SK-N-SH treated with all-trans-retinoic acid at 6 μM for 48 hours (cell line): ENCODE measurements around the gene OASL.
"Not testable (repeated sequence)": the region's sequence is repeated elsewhere in the genome, so short reads cannot be mapped to it uniquely, and the experiment has no call there.

Source experiments
- ATAC-seq: fragments of 200-7000 bp; cut with Tn5 transposase; 3 replicates; pipeline ENCODE4 v1.9.1; 2020; ENCODE audit warnings: mild to moderate bottlenecking, moderate library complexity
- BACH2 ChIP-seq: fragments of 250-450 bp; sonication (Bioruptor Pico); IDR thresholded peaks from 2 replicates; pipeline ENCODE4 v1.9.0; 2021; ENCODE audit warnings: mild to moderate bottlenecking, borderline replicate concordance
- CSDC2 ChIP-seq: fragments of 250-450 bp; sonication (Bioruptor Pico); IDR thresholded peaks from 2 replicates; pipeline ENCODE4 v1.5.0; 2020; ENCODE audit warnings: mild to moderate bottlenecking, moderate library complexity
- GLIS3 ChIP-seq: fragments of 250-450 bp; sonication (Bioruptor Pico); IDR thresholded peaks from 2 replicates; pipeline ENCODE4 v1.5.0; 2020; ENCODE audit warnings: mild to moderate bottlenecking, moderate library complexity
- OSR1 ChIP-seq: fragments of 250-450 bp; sonication (Bioruptor Pico); IDR thresholded peaks from 2 replicates; pipeline ENCODE4 v1.8.0; 2022; ENCODE audit warnings: moderate library complexity, mild to moderate bottlenecking, inconsistent platforms
- PPARA ChIP-seq: fragments of 250-450 bp; sonication (Bioruptor Pico); IDR thresholded peaks from 2 replicates; pipeline ENCODE4 v1.5.0; 2020; ENCODE audit warnings: mild to moderate bottlenecking, borderline replicate concordance
- RARB ChIP-seq: fragments of 250-450 bp; sonication (Bioruptor Pico); IDR thresholded peaks from 2 replicates; pipeline ENCODE4 v1.8.0; 2021; ENCODE audit warnings: mild to moderate bottlenecking, moderate library complexity
- SNAI2 ChIP-seq: fragments of 250-450 bp; sonication (Bioruptor Pico); IDR thresholded peaks from 2 replicates; pipeline ENCODE4 v1.5.0; 2020; ENCODE audit warnings: mild to moderate bottlenecking, moderate library complexity
- TCF4 ChIP-seq: fragments of 250-450 bp; sonication (Bioruptor Pico); IDR thresholded peaks from 2 replicates; pipeline ENCODE4 v1.8.0; 2021; ENCODE audit warnings: mild to moderate bottlenecking, moderate library complexity, borderline replicate concordance
- TOX ChIP-seq: fragments of 250-450 bp; sonication (Bioruptor Pico); IDR thresholded peaks from 2 replicates; pipeline ENCODE4 v1.8.0; 2021; ENCODE audit warnings: mild to moderate bottlenecking, moderate library complexity, borderline replicate concordance
- ZFP3 ChIP-seq: fragments of 250-450 bp; sonication (Bioruptor Pico); IDR thresholded peaks from 2 replicates; pipeline ENCODE4 v1.5.0; 2020; ENCODE audit warnings: mild to moderate bottlenecking, moderate library complexity
- ZNF565 ChIP-seq: fragments of 450-650 bp; formaldehyde crosslinking; conservative IDR thresholded peaks from 2 replicates; pipeline ENCODE4 v1.5.0; 2020; ENCODE audit warnings: low read depth, mild to moderate bottlenecking, moderate library complexity
- ZNF70 ChIP-seq: fragments of 450-650 bp; formaldehyde crosslinking; IDR thresholded peaks from 2 replicates; pipeline ENCODE4 v1.5.0; 2020; ENCODE audit warnings: mild to moderate bottlenecking, moderate library complexity
- ZNF8 ChIP-seq: fragments of 450-650 bp; formaldehyde crosslinking; IDR thresholded peaks from 2 replicates; pipeline ENCODE4 v1.5.0; 2020; ENCODE audit warnings: mild to moderate bottlenecking, moderate library complexity
- TF ChIP-seq, protein P1 (sequence below): fragments of 250-450 bp; sonication (Bioruptor Pico); IDR thresholded peaks from 2 replicates; pipeline ENCODE4 v1.8.0; 2021; ENCODE audit warnings: low read depth, mild to moderate bottlenecking, moderate library complexity, borderline replicate concordance
- TF ChIP-seq, protein P2 (sequence below): fragments of 250-450 bp; sonication (Bioruptor Pico); IDR thresholded peaks from 2 replicates; pipeline ENCODE4 v1.5.1; 2020; ENCODE audit warnings: low read depth, mild to moderate bottlenecking, moderate library complexity
- TF ChIP-seq, protein P3 (sequence below): fragments of 250-450 bp; sonication (Bioruptor Pico); IDR thresholded peaks from 2 replicates; pipeline ENCODE4 v1.5.0; 2020; ENCODE audit warnings: mild to moderate bottlenecking, moderate library complexity
- TF ChIP-seq, protein P4 (sequence below): fragments of 250-450 bp; sonication (Bioruptor Pico); IDR thresholded peaks from 2 replicates; pipeline ENCODE4 v1.8.0; 2020; ENCODE audit warnings: mild to moderate bottlenecking, moderate library complexity, borderline replicate concordance

OASL gene

DNA sequence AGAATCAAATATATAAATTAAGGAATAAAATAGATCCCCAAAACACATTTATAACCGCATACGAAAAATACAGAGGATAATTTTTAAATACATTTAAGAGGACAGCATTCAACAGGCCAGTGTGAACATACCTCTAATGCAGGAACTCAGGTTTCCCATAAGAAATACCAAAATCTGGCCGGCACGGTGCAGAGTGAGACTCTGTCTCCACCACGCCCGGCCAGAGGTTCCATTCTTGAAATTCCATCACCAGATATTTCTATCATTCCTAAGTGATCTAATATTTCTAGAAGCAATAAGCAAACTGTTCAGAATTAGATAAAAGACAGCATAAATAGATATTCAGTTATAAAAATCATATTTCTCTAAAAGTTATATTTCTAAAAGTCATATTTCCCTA, 30.2 kb upstream of the OASL start (continued):
- TF ChIP-seq, protein P1, sequence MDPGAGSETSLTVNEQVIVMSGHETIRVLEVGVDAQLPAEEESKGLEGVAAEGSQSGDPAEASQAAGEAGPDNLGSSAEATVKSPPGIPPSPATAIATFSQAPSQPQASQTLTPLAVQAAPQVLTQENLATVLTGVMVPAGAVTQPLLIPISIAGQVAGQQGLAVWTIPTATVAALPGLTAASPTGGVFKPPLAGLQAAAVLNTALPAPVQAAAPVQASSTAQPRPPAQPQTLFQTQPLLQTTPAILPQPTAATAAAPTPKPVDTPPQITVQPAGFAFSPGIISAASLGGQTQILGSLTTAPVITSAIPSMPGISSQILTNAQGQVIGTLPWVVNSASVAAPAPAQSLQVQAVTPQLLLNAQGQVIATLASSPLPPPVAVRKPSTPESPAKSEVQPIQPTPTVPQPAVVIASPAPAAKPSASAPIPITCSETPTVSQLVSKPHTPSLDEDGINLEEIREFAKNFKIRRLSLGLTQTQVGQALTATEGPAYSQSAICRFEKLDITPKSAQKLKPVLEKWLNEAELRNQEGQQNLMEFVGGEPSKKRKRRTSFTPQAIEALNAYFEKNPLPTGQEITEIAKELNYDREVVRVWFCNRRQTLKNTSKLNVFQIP (CRISPR knock-in tag), result no peak
- no peak for TF ChIP-seq ZNF70 (CRISPR knock-in tag)
- TF ChIP-seq OSR1, result no peak
- TF ChIP-seq TOX (CRISPR knock-in tag), result no peak

DNA sequence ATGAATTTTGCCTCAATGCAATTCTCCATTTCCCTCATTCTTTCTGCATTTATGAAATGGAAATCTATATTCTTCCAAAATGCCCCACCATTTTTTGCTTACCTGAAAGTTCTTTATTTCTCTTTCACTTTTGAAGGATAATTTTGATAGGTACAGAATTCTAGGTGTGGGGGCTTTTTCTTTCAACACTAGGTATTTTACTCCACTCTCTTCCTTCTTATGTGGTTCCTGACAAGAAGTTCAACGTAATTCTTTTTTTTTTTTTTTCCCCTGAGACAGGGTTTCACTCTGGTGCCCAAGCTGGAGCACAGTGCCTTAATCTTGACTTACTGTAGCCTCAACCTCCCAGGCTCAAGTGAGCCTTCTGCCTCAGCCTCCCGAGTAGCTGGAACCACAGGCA, 26.3 kb upstream of the OASL start:
- TF ChIP-seq, protein P1 (CRISPR knock-in tag), result no peak
- TF ChIP-seq ZNF565, result no peak
- no peak for TF ChIP-seq CSDC2
- no peak for TF ChIP-seq SNAI2 (CRISPR knock-in tag)
- no peak for TF ChIP-seq ZFP3
- no peak for TF ChIP-seq ZNF8 (CRISPR knock-in tag)
- TF ChIP-seq TCF4, result no peak
- no peak for TF ChIP-seq PPARA
- TF ChIP-seq TOX (CRISPR knock-in tag), result no peak
- no peak for TF ChIP-seq BACH2 (CRISPR knock-in tag)
- ATAC-seq, result no peak

DNA sequence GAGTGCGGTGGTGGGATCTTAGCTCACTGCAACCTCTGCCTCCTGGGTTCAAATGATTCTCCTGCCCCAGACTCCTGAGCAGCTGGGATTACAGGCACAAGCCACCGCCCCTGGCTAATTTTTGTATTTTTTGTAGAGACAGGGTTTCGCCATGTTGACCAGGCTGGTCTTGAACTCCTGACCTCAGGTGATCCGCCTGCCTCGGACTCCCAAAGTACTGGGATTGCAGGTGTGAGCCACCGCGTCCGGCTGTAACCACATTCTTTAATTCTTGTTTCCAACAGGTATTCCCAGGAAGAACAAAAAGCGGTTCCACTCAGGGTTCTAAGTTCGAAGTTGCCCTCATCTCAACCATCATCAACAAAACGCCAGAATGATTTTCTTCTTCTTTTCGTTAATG, 25.5 kb upstream of the OASL start:
- not testable (repeated sequence) for ATAC-seq

DNA sequence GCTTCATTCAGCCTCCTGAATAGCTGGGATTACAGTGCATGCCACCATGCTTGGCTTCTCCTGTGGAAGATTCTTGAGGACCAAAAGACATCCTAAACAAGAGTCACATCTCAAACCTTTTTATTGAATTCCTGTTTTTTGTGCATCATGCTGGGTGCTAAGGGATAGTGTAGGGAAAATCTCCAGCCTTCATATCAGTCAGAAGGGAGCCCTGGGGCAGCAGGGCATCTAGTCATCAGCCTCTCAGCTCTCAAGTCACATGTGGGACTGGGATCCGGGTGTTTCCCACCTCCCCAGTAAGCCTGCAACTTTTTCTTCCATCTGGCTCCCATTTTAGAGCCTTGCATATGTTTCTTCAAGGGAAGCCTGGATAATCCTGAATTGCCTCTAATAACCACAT, 25.1 kb upstream of the OASL start:
- no peak for ATAC-seq
- TF ChIP-seq, protein P1 (CRISPR knock-in tag), result no peak
- no peak for TF ChIP-seq TOX (CRISPR knock-in tag)
- TF ChIP-seq ZFP3, result no peak
- TF ChIP-seq, protein P2, sequence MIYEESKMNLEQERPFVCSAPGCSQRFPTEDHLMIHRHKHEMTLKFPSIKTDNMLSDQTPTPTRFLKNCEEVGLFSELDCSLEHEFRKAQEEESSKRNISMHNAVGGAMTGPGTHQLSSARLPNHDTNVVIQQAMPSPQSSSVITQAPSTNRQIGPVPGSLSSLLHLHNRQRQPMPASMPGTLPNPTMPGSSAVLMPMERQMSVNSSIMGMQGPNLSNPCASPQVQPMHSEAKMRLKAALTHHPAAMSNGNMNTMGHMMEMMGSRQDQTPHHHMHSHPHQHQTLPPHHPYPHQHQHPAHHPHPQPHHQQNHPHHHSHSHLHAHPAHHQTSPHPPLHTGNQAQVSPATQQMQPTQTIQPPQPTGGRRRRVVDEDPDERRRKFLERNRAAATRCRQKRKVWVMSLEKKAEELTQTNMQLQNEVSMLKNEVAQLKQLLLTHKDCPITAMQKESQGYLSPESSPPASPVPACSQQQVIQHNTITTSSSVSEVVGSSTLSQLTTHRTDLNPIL, result no peak
- TF ChIP-seq, protein P3, sequence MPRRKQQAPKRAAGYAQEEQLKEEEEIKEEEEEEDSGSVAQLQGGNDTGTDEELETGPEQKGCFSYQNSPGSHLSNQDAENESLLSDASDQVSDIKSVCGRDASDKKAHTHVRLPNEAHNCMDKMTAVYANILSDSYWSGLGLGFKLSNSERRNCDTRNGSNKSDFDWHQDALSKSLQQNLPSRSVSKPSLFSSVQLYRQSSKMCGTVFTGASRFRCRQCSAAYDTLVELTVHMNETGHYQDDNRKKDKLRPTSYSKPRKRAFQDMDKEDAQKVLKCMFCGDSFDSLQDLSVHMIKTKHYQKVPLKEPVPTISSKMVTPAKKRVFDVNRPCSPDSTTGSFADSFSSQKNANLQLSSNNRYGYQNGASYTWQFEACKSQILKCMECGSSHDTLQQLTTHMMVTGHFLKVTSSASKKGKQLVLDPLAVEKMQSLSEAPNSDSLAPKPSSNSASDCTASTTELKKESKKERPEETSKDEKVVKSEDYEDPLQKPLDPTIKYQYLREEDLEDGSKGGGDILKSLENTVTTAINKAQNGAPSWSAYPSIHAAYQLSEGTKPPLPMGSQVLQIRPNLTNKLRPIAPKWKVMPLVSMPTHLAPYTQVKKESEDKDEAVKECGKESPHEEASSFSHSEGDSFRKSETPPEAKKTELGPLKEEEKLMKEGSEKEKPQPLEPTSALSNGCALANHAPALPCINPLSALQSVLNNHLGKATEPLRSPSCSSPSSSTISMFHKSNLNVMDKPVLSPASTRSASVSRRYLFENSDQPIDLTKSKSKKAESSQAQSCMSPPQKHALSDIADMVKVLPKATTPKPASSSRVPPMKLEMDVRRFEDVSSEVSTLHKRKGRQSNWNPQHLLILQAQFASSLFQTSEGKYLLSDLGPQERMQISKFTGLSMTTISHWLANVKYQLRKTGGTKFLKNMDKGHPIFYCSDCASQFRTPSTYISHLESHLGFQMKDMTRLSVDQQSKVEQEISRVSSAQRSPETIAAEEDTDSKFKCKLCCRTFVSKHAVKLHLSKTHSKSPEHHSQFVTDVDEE (CRISPR knock-in tag), result no peak
- no peak for TF ChIP-seq RARB

DNA sequence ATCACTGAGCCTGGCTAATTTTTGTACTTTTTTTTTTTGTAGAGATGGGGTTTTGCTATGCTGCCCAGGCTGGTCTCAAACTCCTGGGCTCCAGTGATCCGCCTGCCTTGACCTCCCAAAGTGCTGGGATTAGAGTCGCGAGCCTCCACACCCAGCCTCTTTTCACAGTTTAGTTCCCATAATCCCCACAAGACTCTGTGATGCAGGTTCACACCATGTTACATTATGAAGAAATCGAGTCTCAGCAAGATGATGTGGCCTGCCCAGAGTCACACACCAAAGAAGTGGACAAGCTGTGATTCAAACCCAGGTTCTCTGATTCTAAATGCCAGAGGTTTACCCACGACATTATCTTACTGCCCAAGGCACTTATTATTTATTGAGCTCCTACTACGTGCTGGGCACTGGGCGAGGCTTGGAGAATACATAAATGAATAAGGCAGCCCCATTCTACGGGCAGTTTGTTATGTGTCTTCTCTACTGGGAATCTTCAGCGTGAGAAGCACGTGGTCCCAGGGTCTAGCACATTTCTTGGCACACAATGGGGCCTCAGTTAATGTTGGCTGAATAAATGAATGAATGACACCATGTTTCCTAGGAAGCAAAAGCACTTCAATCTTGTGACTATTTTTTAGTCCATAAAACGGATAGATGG, 23.5 kb upstream of the OASL start:
- ATAC-seq, result no peak
- TF ChIP-seq, protein P4, sequence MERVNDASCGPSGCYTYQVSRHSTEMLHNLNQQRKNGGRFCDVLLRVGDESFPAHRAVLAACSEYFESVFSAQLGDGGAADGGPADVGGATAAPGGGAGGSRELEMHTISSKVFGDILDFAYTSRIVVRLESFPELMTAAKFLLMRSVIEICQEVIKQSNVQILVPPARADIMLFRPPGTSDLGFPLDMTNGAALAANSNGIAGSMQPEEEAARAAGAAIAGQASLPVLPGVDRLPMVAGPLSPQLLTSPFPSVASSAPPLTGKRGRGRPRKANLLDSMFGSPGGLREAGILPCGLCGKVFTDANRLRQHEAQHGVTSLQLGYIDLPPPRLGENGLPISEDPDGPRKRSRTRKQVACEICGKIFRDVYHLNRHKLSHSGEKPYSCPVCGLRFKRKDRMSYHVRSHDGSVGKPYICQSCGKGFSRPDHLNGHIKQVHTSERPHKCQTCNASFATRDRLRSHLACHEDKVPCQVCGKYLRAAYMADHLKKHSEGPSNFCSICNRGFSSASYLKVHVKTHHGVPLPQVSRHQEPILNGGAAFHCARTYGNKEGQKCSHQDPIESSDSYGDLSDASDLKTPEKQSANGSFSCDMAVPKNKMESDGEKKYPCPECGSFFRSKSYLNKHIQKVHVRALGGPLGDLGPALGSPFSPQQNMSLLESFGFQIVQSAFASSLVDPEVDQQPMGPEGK (CRISPR knock-in tag), result no peak
- TF ChIP-seq TOX (CRISPR knock-in tag), result no peak
- TF ChIP-seq CSDC2, result no peak
- TF ChIP-seq, protein P2, result no peak
- TF ChIP-seq, protein P3 (CRISPR knock-in tag), result no peak
- no peak for TF ChIP-seq GLIS3 (CRISPR knock-in tag)
- TF ChIP-seq ZFP3, result no peak
- TF ChIP-seq TCF4, result no peak
